Fibroblast of skin of back (primary cell): ENCODE results near the gene MAP3K7CL.

ENCODE experiments used
- DNase-seq: peaks from one replicate; pipeline ENCODE4 v3.0.0-alpha.2; 2013

The MAP3K7CL gene

DNA sequence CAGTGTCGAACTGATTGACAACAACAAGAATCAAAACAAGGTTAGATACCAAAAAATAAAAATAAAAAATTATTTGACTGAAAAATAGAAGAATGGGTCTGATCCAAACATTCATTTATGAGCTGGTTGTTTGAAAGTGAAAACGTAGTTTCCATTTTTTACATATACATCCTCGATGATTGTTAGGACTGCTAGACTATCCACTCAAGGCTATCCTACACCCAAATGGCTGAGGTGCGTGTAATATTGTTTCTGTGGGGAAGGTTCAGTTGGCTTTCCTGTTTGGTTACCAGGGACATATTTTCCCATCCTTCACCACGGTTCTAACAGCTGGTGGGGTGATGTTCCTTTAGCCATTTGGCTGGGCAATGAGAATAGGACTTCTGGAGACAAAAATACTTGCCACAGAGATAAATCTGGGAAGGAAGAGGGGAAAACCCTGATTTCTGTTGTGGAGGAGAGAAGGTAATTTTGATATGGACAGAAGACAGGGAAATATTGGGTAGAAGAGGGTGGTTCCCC, 66.3 kb downstream of the MAP3K7CL start:
- peak; percentile 44 for DNase-seq

DNA sequence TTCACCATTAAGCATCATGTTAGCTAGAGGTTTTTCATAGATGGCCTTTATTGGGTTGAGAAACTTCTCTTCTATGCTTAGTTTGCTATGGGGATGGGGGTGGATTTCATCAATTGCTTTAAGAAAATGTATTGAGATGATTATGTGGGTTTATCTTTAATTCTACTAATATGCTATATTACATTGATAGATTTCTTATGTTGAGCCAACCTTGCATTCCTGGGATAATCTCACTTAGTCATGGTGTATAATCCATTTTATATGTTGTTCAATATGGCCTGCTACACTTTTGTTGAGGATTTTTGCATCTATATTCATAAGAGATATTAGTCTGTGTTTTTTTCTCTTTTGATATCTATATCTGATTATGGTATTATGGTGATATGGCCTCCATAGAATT, 70.7 kb downstream of the MAP3K7CL start:
- no peak for DNase-seq

DNA sequence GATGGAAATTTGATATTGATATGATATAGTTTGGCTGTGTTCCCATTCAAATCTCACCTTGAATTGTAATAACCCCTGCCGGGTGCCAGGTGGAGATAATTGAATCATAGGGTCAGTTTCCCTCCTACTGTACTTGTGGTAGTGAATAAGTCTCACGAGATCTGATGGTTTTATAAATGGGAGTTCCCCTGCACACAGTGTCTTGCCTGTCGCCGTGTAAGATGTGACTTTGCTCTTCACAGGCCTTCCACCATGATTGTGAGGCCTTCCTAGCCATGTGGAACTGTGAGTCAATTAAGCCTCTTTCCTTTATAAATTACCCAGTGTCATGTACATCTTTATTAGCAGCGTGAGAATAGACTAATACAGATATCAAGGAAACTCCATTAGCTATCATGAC, 74.6 kb downstream of the MAP3K7CL start:
- DNase-seq = no peak

DNA sequence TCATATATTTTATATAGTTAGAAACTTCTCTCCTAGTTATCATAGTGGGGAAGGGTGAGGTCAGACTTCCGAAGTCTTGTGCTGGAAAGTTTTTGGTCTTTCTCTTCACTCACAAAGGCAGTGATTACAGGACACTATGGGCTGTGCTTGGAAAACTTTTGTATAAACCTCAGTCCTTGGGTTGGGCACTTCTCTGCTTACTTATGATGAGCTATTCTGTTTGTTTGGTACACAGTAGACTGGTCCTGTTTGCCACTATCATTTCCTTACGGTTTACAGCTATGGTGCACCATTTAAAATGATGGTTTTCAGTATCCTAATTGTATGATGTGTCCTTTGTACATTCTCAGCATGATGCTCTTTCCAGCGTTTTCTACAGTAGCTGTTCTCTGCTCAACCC, 75.5 kb downstream of the MAP3K7CL start:
- DNase-seq = no peak

DNA sequence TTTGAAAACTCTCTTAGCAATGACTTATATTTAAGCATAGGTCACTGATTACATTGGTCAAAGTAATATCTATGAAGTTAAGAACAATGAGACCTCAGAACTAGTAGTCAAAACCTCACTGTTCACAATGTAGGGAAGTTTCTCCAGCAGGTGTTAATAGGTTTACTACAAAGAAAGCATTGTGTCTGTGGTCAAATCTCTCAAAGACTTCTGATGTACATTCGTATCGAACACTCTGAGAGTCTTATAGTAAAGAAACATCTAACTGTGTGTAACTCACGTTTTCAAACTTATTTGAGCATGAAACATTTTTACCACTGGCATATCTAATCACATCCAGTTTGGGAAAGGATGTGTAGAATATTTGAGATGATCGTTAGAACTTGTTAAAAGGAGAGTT, 76.0 kb downstream of the MAP3K7CL start:
- DNase-seq = no peak

DNA sequence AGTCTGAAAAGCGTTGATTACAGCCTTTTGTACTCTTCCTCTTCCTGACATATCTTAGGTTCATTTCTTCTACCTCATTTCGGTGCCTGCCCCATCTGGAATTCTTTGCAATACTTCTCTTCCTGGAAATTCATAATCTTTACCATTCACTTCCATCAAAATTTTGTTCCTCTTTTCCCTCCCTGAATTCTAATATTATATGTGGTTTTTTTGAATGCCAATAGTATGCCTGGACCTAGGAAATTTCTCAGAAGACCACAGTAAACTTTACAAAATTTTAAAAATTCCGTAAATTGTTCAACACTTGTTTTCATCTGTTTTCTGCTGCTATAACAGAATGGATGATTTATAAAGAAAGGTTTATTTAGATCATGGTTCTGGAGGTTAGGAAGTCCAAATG, 76.8 kb downstream of the MAP3K7CL start:
- DNase-seq = no peak

DNA sequence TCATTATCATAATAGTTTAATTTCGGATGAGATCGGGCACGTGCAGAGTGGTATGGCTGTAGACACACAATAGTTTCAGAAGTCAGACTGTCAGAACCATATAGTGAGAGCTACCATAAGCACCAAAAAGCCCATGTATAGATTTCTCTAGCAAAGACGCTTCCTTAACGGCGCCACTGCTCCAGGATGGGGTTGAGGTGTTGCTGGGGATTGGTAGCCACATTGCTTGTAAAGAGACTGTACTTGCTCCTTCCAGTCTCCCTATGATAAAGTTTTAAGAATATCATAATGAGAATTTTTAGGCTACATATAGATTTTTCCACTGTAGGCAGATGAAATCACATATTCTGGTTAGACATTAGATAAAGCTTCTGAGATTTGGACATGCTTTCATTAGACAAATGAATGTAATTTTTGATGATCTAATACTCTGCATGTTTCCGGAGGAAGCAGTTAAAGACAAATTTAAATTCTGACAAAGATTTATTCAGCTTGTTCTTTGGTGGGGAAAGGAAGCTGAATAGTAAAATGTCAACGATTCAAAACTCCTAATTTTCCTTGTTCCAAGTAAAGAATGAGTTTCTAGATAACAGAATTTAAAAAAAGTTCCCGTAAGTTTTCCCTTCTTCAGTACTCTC, 77.7 kb downstream of the MAP3K7CL start:
- DNase-seq = no peak

DNA sequence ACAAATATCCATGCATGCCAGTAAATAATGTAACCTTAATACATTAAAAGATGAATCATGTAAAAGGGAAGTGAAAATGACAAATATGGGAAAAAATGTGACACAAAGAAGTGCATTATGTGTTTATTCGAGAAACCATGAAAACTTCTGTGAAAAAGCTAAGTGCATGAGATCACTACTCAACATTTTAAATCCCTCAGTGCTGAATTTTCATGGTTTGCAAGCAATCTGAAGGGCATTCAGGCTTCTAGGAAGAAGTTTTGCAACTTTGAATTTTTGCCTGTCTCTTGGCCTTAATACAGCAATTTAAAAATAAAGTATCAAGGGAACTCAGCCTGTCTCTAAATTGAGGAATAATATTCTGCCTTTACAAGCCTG, 78.2 kb downstream of the MAP3K7CL start:
- peak; percentile 96 for DNase-seq

DNA sequence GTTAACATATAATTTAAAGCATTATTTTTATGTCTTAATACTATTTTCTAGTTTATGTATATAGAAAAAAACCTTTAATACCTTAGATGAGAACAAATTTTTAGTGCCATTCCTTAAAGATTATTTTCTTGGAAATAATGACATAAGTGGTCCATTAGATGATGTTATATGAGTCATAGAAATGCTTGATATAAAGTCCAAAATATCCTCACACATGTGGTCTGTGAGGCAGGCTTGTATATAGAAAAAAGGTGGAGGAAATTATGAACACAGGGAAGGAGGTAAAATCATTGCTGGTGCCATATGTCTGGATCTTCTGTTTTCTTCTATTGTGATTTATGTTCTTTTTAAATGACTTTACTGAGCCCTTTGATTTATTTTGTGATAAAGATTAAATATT, 79.3 kb downstream of the MAP3K7CL start:
- peak; percentile 78 for DNase-seq

DNA sequence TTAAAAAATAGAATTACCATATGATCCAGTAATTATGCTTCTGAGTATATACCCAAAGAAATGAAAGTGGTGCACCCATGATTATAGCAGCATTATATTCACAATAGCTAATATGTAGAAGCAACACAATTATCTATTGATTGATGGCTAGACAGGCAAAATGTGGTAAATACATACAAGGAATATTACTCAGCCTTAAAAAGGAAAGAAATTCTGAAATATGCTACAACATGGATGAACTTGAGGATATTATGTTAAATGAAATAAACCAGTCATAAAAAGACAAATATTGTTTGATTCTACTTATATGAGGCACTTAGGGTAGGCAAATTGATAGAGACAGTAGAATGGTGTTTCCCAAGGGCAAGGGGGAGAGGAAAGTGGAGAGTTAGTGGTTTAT, 80.8 kb downstream of the MAP3K7CL start:
- no peak for DNase-seq

DNA sequence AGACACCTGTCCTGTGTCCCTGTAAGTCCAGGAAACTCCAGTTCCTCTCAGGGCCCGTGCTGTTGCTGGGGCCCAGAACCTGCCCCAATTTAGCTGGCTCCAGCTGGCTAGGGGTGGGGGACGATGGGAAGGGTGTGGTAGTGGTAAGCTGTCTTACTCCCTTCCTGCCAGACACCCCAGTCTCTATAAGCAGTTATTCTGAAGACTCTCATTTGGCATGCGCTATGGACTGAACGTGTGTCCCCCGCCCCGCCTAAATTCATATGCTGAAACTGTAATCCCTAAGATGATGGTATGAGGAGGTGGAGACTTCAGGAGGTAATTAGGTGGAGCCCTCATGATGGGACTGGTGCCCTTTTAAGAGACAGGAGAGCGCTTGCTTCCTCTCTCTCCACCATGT, 82.0 kb downstream of the MAP3K7CL start:
- no peak for DNase-seq

DNA sequence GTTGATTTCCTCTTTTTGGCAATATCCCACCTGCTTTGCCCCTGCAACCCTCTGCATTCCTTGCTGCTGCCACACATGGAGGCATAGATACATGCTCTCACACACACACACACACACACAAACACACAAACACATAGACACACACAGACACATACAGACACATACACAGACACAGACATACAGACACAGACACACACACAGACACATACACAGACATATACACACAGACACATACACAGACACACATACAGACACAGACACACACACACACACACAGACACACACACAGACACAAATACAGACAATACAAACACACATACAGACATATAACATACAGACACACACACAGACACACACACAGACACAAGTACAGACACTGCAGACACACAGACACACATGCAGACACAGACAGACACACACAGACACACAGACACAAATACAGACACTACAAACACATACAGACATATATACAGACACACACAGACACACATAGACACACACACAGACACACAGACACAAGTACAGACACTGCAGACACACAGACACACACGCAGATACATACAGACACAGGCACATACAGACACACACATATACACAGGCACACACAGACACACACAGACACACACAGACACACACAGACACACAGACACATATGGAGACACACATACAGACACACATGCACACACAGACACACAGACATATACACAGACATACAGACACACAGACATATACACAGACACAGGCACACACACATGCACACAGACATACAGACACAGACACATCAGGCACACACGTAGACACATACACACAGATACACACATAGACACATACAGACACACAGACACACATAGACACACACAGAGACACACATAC, 83.3 kb downstream of the MAP3K7CL start:
- no peak for DNase-seq

DNA sequence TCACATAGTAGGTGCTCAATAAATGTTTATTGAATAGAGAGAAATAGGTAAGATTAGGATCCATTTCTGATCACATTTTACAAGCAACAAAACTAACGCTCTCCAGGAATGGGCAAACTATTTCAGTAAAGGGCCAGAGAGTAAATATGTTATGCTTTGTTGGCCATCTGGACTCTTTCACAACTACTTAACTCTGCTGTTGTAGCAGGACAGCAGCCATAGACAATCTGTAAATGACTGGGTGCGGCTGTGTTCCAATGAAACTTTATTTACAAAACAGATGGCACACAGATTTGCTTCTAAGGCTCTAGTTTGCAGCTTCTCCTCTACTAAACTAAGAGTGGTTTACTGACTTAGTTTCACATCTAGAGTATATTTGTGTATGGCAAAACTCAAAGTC, 85.3 kb downstream of the MAP3K7CL start:
- no peak for DNase-seq

DNA sequence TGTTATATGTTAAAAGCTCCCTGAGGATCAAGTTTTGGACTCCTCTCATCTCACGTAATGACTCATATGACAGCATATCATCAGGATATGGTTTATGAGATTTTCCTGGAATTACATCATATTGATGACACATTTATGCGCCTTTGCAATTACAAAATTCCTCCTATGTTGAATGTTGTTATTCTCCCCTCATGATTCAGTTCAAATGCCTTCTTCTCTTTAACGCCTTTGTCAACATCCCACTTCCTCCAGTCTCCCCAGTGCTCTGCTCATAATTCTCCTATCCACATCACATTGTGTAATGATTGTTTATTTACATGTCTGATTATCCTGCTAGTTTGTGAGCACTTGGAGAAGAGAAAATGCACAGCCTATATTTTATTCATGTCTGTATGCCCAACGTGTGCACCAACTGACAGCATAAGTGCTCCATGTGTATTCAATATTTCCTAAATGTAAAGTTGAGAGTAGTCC, 87.4 kb downstream of the MAP3K7CL start:
- DNase-seq = peak; percentile 99

DNA sequence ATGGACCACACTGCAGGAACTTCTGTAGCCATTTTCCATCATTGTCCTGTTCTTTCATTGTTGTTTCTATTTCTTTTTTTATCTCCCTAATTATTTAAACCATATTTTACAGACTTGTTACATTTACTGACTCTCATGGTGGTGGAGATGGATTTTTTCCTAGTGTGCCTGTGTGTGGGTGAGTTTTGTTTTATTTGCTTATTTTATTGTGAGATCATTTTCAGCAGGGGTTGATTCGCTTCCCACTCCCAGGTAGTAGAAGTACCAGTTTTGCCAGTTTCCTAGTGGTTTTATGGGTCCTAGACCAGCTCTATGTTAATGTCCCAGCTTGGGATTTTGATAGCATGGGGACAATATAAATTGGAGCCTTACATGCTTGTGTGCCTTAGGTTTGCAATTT, 88.3 kb downstream of the MAP3K7CL start:
- no peak for DNase-seq

DNA sequence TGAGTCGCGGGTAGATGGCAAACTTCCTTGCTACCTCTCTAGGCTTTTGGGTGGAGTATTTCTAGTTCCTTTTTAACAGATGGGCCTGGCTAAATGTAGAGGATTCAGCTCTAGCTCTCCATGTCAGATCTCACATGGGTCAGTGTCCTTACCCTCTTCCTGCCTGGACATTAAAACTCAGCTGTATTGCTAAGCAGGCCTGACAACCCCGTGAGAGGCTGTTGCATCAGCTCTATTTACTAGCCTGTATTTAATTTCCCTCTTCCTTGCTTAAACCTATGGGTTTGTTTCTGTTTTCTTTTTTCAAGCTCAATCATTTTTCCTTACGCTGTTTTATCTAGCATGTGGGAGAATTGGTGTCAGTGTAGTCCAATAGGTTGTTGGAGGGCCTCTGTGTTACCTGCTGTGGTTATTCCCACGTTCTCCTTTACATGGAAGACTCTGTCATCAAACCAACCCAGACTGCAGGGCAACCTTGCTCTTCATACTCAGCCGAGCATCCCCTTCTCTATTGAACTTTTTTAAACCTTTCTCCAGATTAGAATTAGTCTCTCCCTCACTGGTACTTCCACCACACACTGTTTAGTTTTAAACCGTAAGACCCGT, 88.8 kb downstream of the MAP3K7CL start:
- peak; percentile 39 for DNase-seq

DNA sequence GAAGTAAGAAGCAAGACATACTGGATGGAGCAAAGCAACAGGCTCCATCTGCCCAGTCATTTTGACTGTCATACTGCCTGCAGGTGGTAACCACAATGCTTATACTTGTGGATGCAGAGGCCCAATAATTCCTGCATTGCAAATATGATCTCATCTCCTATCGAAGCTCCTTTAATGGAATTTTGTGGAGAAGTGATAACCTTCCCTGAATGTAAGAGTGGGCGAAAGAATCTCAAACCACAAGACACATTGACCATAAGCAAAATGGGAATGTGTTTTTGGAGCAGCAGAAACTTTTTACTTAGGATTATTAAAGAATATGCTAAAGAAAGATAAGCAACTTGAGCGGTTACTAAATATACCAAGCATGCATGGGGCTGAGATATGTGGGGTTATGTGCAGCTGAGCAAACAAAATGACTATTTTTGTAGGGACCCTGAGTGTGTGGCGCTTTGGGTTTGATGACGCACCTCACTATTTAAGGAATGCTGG, 90.9 kb downstream of the MAP3K7CL start:
- DNase-seq = peak; percentile 98

DNA sequence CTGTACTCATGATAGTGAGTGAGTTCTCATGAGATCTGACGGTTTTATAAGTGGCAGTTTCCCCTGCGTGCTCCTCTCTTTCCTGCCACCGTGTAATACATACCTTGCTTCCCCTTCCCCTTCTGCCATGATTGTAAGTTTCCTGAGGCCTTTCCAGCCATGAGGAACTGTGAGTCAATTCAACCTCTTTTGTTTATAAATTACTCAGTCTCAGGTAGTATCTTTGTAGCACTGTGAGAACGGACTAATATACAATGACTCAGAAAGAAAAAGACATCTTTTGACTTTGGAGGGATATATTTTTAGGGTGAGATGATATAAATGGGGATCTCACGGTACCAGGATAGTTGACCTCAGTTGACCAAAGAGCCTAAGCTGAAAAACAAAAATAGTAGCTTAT, 93.6 kb downstream of the MAP3K7CL start:
- no peak for DNase-seq
